SU-DHL-6 (cell line): ENCODE data around the gene MYORG.
A peak's percentile ranks its signal among the peaks of the same experiment; 100 is the strongest.

ENCODE experiments used
- EZH2phosphoT487 ChIP-seq: fragments of 200-600 bp; sonication (generic), shearing (Covaris generic); conservative IDR thresholded peaks from 2 replicates; pipeline ENCODE4 v1.6.1; 2018; ENCODE audit warnings: mild to moderate bottlenecking, antibody characterized with exemption, low read length, moderate library complexity, mixed read lengths
- TF ChIP-seq, protein P1 (sequence below): fragments of 200-600 bp; sonication (generic); IDR thresholded peaks from one replicate; pipeline ENCODE4 v1.5.1; 2017; ENCODE audit warnings: antibody characterized with exemption, mild to moderate bottlenecking, low read length, moderate library complexity; ENCODE audit not compliant: insufficient read depth, poor library complexity, severe bottlenecking

DNA sequence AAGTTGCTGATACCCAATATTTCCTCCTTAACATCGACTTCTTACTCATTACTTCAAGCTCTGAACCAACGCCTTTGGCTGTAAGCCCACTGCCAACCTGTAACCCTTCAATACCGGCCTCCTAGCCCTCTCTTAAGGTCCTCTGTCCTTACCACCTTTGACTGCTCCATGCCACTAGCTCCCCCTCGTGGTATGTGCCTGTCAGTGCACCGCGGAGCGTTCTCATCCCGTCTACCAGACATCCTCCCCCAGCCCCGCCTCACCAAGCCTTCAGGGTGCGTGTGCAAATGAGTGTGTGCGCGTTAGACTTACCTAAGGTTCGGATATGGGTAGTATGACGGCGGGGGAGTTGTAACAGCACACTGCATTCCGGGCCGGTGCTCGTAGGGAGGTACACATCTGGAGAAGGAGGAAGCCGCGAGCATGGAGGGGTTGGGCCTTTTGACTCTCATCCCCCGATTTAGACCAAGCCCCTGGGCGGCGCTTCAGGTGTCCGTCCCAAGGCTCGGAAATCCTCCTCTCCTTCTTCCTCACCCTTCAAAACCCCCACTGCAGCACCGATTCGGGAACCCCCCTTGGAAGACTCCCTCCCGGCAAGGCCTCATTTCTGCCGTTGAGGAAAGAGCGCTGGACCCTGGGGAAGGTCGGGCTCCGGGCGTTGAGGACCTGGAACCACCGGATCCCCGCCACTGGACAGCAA lies 2.8 kb upstream of the MYORG start:
- TF ChIP-seq, protein P1, sequence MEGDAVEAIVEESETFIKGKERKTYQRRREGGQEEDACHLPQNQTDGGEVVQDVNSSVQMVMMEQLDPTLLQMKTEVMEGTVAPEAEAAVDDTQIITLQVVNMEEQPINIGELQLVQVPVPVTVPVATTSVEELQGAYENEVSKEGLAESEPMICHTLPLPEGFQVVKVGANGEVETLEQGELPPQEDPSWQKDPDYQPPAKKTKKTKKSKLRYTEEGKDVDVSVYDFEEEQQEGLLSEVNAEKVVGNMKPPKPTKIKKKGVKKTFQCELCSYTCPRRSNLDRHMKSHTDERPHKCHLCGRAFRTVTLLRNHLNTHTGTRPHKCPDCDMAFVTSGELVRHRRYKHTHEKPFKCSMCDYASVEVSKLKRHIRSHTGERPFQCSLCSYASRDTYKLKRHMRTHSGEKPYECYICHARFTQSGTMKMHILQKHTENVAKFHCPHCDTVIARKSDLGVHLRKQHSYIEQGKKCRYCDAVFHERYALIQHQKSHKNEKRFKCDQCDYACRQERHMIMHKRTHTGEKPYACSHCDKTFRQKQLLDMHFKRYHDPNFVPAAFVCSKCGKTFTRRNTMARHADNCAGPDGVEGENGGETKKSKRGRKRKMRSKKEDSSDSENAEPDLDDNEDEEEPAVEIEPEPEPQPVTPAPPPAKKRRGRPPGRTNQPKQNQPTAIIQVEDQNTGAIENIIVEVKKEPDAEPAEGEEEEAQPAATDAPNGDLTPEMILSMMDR: peak; percentile 100
- TF ChIP-seq EZH2phosphoT487: no peak
